IMR-90 (cell line): Measurements from ENCODE around the gene ZNF653. TPM values are rescaled to one million over a fixed set of nuclear protein-coding genes. Genes with fewer than 3 reads are reported as not detected.

Experiments used
- ATAC-seq: fragments of 200-7000 bp; cut with Tn5 transposase; 2 replicates; pipeline ENCODE4 v1.9.1; 2020; ENCODE audit warnings: low read depth, mild to moderate bottlenecking, moderate library complexity
- BruUV-seq: library from RNA; stranded (reverse); fragments of 400-500 nt; replicated peaks from 2 replicates; lab custom pipeline; 2021; lab: Mats Ljungman, UMichigan
- CTCF ChIA-PET: fragments of 300-600 bp; formaldehyde crosslinking; extraction: SDS; loops from one replicate; lab custom pipeline; 2021; ENCODE audit warnings: antibody characterized with exemption; lab: Yijun Ruan, JAX
- POLR2A ChIA-PET: fragments of 300-600 bp; sonication (Branson Sonifier 250); formaldehyde crosslinking; loops from one replicate; lab custom pipeline; 2022; ENCODE audit warnings: antibody characterized with exemption; ENCODE audit not compliant: unreplicated experiment; lab: Charles Lee
- DNase-seq: peaks from one replicate; pipeline ENCODE4 v3.0.0; 2013
- H2AFZ ChIP-seq: replicated peaks from 2 replicates; pipeline ENCODE3; 2013; ENCODE audit warnings: low read length, mild to moderate bottlenecking; ENCODE audit not compliant: poor library complexity
- H2AK5ac ChIP-seq: 2 replicates; pipeline ENCODE4 v1.6.1; 2013; ENCODE audit warnings: low read depth, low read length, inconsistent platforms
- H2AK9ac ChIP-seq: replicated peaks from 2 replicates; pipeline ENCODE3; 2013; ENCODE audit warnings: mild to moderate bottlenecking, low read depth, low read length, moderate library complexity; ENCODE audit not compliant: poor library complexity
- H2BK120ac ChIP-seq: 2 replicates; pipeline ENCODE4 v1.6.1; 2013; ENCODE audit warnings: low read depth, low read length, inconsistent platforms
- H2BK15ac ChIP-seq: 3 replicates; pipeline ENCODE4 v1.6.1; 2013; ENCODE audit warnings: low read depth, low read length, inconsistent platforms
- H2BK20ac ChIP-seq: 2 replicates; pipeline ENCODE4 v1.6.1; 2013; ENCODE audit warnings: low read depth, mild to moderate bottlenecking, inconsistent platforms, low read length, moderate library complexity
- H2BK5ac ChIP-seq: 2 replicates; pipeline ENCODE4 v1.6.1; 2013; ENCODE audit warnings: mild to moderate bottlenecking, low read depth, low read length, inconsistent platforms; ENCODE audit not compliant: poor library complexity, severe bottlenecking
- H3K14ac ChIP-seq: replicated peaks from 2 replicates; pipeline ENCODE4 v1.6.1; 2013; ENCODE audit warnings: low read depth, low read length, inconsistent platforms
- H3K18ac ChIP-seq: 2 replicates; pipeline ENCODE4 v1.6.1; 2013; ENCODE audit warnings: low read depth, low read length, control low read depth
- H3K23ac ChIP-seq: 2 replicates; pipeline ENCODE4 v1.6.1; 2013; ENCODE audit warnings: low read depth, low read length, inconsistent platforms
- H3K27ac ChIP-seq: 2 replicates; pipeline ENCODE4 v1.5.1; 2013; ENCODE audit warnings: mild to moderate bottlenecking, control low read depth, low read length; ENCODE audit not compliant: insufficient read depth
- H3K27me3 ChIP-seq: 2 replicates; pipeline ENCODE4 v1.6.1; 2013; ENCODE audit warnings: low read length; ENCODE audit not compliant: control insufficient read depth, insufficient read depth
- H3K36me3 ChIP-seq: 2 replicates; pipeline ENCODE4 v1.6.1; 2013; ENCODE audit warnings: low read length, mixed read lengths; ENCODE audit not compliant: control insufficient read depth, insufficient read depth
- H3K4ac ChIP-seq: 2 replicates; pipeline ENCODE4 v1.6.1; 2013; ENCODE audit warnings: low read depth, low read length, inconsistent platforms
- H3K4me1 ChIP-seq: 2 replicates; pipeline ENCODE4 v1.6.1; 2013; ENCODE audit warnings: low read length, mixed read lengths; ENCODE audit not compliant: control insufficient read depth, insufficient read depth
- H3K4me2 ChIP-seq: 2 replicates; pipeline ENCODE4 v1.6.1; 2013; ENCODE audit warnings: low read depth, mild to moderate bottlenecking, control low read depth, low read length, moderate library complexity
- H3K4me3 ChIP-seq: 2 replicates; pipeline ENCODE4 v1.5.1; 2013; ENCODE audit warnings: low read depth, mild to moderate bottlenecking, control low read depth, low read length, moderate library complexity; ENCODE audit not compliant: insufficient read depth
- H3K56ac ChIP-seq: 2 replicates; pipeline ENCODE4 v1.6.1; 2013; ENCODE audit warnings: low read length, inconsistent platforms; ENCODE audit not compliant: insufficient read depth; ENCODE audit errors: extremely low read depth
- H3K79me1 ChIP-seq, 2 experiments: 2 replicates each; pipeline ENCODE4 v1.6.1; 2013; ENCODE audit warnings: low read length in 2 of 2, inconsistent platforms in 1 of 2, low read depth in 1 of 2
- H3K9ac ChIP-seq: 2 replicates; pipeline ENCODE4 v1.6.1; 2013; ENCODE audit warnings: low read depth, low read length, control low read depth
- H3K9me1 ChIP-seq: 2 replicates; pipeline ENCODE4 v1.6.1; 2013; ENCODE audit warnings: low read length, inconsistent platforms; ENCODE audit not compliant: insufficient read depth
- H3K9me3 ChIP-seq: 2 replicates; pipeline ENCODE4 v1.6.1; 2013; ENCODE audit warnings: low read length; ENCODE audit not compliant: control insufficient read depth, insufficient read depth
- H4K20me1 ChIP-seq: 2 replicates; pipeline ENCODE4 v1.6.1; 2013; ENCODE audit warnings: low read length, inconsistent platforms; ENCODE audit not compliant: insufficient read depth
- H4K5ac ChIP-seq: 2 replicates; pipeline ENCODE4 v1.6.1; 2013; ENCODE audit warnings: mild to moderate bottlenecking, low read depth, low read length, control low read depth
- H4K8ac ChIP-seq, 2 experiments: 2 replicates each; pipeline ENCODE4 v1.6.1; 2013; ENCODE audit warnings: low read depth in 2 of 2, low read length in 2 of 2, control low read depth in 1 of 2, inconsistent platforms in 1 of 2
- H4K91ac ChIP-seq: 2 replicates; pipeline ENCODE4 v1.6.1; 2013; ENCODE audit warnings: low read depth, low read length, inconsistent platforms; ENCODE audit not compliant: insufficient read depth
- BHLHE40 ChIP-seq: fragments of 150-350 bp; IDR thresholded peaks from 2 replicates; pipeline ENCODE4 v1.6.1; 2016; ENCODE audit warnings: mild to moderate bottlenecking, low read depth, low read length
- NFE2L2 ChIP-seq: fragments of 150-350 bp; IDR thresholded peaks from 2 replicates; pipeline ENCODE4 v1.6.1; 2016; ENCODE audit warnings: low read depth, mild to moderate bottlenecking, low read length
- POLR2A ChIP-seq: IDR thresholded peaks from 2 replicates; pipeline ENCODE4 v1.6.1; 2012; ENCODE audit warnings: mild to moderate bottlenecking, low read depth, low read length
- RFX5 ChIP-seq: IDR thresholded peaks from 2 replicates; pipeline ENCODE4 v1.8.0; 2012; ENCODE audit warnings: low read depth, mild to moderate bottlenecking, low read length, moderate library complexity
- WGBS, 2 experiments: methylation state at CpG; one replicate each; pipeline versions ENCODE4 v1.1.5 to v1.1.7; 2013; ENCODE audit warnings: missing lambda C conversion rate in 2 of 2; ENCODE audit not compliant: insufficient read length in 1 of 2; ENCODE audit errors: extremely low coverage in 2 of 2; 5-methylcytosine and 5-hydroxymethylcytosine counted together
- dilution Hi-C: fragments of 300-500 bp; cut with HindIII; formaldehyde crosslinking; loops from one replicate; pipeline ENCODE4 v1.14.3; 2018; ENCODE audit warnings: low sequenced_read_pairs; ENCODE audit not compliant: unreplicated experiment
- in situ Hi-C: fragments of 300-500 bp; cut with MboI; formaldehyde crosslinking; loops from 3 replicates; pipeline ENCODE4 v1.14.3; 2019; ENCODE audit warnings: low sequenced_read_pairs, inconsistent platforms, mixed read lengths
- intact Hi-C: fragments of 100-400 bp; cut with micrococcal nuclease; formaldehyde crosslinking; loops from 2 replicates; pipeline ENCODE4 v1.10.0; 2022
- polyA plus RNA-seq, 3 experiments: library from polyadenylated mRNA; depleted of rRNA; stranded (reverse); fragments of >200 nt; gene quantifications; 2 replicates each; pipeline ENCODE4 v1.2.3, GENCODE V29; 2012; ENCODE audit warnings: low replicate concordance in 1 of 3
- total RNA-seq: library from RNA; depleted of rRNA; stranded (reverse); fragments of >200 nt; gene quantifications from 2 replicates; pipeline ENCODE4 v1.2.3, GENCODE V29; 2012
- TF ChIP-seq, protein P1 (sequence below): conservative IDR thresholded peaks from 2 replicates; pipeline ENCODE4 v1.5.1; 2012; ENCODE audit warnings: mild to moderate bottlenecking, low read depth, low read length, improper control_type of control experiment

ZNF653 gene
- total and polyA plus RNA-seq, 2 of the 4 experiments (the other 2 are of a cell fraction) = 3.9 to 9.0 TPM

DNA sequence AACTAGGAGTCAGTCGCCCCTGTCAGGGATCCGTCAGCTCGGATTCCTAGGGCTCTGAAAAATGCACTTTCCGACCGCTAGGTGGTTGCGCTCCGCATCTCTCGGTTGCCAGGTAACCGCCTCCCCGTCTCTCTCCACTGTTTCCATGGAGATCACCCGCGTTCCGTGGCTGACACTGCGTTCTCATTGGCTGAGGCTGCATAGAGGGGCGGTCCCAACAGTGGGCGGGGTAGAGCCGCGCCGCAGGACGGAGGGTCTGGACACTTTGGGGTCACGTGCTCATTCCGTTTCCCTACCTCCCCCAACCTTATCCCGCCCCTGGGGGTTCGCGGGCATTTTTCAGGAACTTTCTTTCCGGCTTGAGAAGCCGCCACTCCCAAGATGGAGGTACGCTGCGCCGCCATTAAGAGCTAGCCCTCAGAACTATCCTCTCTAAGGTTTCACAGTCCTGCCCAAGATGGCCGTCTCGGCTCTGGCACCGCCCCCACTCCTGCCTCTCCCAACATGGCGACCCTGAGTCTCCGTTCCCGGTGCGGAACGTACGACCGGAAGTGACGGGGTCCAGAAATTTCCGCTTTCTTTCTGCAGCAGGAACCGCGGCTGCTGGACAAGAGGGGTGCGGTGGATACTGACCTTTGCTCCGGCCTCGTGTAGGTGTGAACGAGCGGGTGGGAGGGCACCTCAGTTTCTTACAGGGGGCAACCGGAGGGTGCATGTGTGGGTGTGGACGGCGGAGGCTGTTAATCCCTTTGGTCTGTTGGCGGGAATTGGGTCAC is 70.4 kb downstream of the ZNF653 start, which contains the start of the genes ODAD3 and PRKCSH (continued):
- peak; percentile 90 for TF ChIP-seq BHLHE40
- TF ChIP-seq RFX5 = no peak; the same call in 1 of the 2 replicates
- TF ChIP-seq NFE2L2 = no peak
- no peak for TF ChIP-seq POLR2A

DNA sequence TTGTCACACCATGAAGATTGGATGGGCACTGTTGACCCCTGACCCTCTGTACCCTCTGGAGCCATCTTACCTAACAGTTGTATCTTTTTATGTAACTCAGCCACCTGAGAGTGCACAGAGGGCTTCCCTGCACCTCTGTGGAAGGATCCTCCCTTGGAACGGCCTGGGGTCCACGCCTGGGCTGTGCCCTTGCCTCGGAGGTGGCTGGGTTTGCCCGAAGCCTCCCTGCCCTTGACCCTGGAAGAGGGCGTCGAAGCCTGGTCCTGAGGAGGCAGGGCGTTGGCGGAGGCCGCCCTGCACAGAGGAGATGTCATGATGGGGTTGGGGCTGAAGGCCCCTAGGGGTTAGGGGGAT is 71.0 kb downstream of the ZNF653 start:
- Histone ChIP-seq H3K36me3 (peaks cover 19% of the 10 kb centered on the region), H4K5ac (peak overlapping the region; percentile 14), H3K4ac (peak overlapping the region; percentile 64), H3K4me1 (peaks cover 9% of the 10 kb centered on the region), H3K4me2 (peak overlapping the region; percentile 74), H4K8ac (peak overlapping the region; percentile 28 to 78; a peak in 3 of 4 replicates), H2AK5ac (no peak overlapping the region), H2BK120ac (no peak overlapping the region), H4K20me1 (peaks cover 7% of the 10 kb centered on the region), H4K91ac (peak overlapping the region; percentile 31; the same call in 1 of the 2 replicates), H3K27me3 (no peaks in the 10 kb centered on the region), H3K14ac (peak overlapping the region; percentile 41), H3K18ac (no peak overlapping the region), H2BK5ac (peak overlapping the region; percentile 25), H2AK9ac (peak overlapping the region; percentile 89), H3K9me3 (no peaks in the 10 kb centered on the region), H2BK15ac (no peak overlapping the region), H3K79me1 (peaks cover 13 to 22% of the 10 kb centered on the region in 2 experiments; a peak in 3 of 4 replicates), H2BK20ac (no peak overlapping the region), H2AFZ (peak overlapping the region; percentile 100), H3K23ac (no peak overlapping the region), H3K4me3 (peak overlapping the region; percentile 41), H3K27ac (peak overlapping the region; percentile 44), H3K9me1 (peaks cover 12% of the 10 kb centered on the region), H3K56ac (no peak overlapping the region), H3K9ac (peak overlapping the region; percentile 54)
- POLR2A ChIA-PET = no interaction called here
- in situ Hi-C loops = no loop called here
- intact Hi-C loops = loop anchor here (1.0 to 2.0 kb wide), 3 partner anchors 60 to 141 kb away; partner anchors contain the start of genes CCDC159, SWSAP1 and TMEM205
- no peak for TF ChIP-seq RFX5
- TF ChIP-seq, protein P1, sequence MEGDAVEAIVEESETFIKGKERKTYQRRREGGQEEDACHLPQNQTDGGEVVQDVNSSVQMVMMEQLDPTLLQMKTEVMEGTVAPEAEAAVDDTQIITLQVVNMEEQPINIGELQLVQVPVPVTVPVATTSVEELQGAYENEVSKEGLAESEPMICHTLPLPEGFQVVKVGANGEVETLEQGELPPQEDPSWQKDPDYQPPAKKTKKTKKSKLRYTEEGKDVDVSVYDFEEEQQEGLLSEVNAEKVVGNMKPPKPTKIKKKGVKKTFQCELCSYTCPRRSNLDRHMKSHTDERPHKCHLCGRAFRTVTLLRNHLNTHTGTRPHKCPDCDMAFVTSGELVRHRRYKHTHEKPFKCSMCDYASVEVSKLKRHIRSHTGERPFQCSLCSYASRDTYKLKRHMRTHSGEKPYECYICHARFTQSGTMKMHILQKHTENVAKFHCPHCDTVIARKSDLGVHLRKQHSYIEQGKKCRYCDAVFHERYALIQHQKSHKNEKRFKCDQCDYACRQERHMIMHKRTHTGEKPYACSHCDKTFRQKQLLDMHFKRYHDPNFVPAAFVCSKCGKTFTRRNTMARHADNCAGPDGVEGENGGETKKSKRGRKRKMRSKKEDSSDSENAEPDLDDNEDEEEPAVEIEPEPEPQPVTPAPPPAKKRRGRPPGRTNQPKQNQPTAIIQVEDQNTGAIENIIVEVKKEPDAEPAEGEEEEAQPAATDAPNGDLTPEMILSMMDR = no peak
- dilution Hi-C loops = no loop called here
- DNase-seq (no peak), ATAC-seq (peak; percentile 8)
- 6% methylated on average over 3 of the region's 9 CpGs; no CpG with 5 or more reads in 1 of the 2 experiments for WGBS, 2 experiments
- no TSS peak for BruUV-seq
- CTCF ChIA-PET = interaction anchor here (0.6 to 1.4 kb wide), 7 partner anchors 13 to 234 kb away, joined by 3 to 9 read pairs (median 3); no protein-coding TSS in a partner anchor
